ENCODE data around the gene GABRR1.

DNA sequence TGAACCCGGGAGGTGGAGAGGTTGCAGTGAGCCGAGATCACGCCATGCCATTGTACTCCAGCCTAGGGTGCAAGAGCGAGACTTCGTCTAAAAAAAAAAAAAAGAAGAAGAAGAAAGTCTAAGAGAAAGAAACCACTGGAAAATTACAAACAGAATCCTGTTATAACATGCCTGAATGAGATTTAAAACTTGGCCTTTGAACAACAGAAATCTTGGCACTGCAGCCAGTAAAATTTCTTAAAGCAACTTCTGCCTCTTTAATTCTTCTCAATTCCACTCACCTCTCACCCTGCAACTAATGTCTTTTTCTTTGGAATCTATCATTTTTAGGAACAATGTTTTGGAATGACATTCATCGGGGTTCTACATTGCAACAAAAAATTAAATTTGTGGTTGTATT lies 45.0 kb downstream of the GABRR1 start:
- TF ChIP-seq, protein P1, sequence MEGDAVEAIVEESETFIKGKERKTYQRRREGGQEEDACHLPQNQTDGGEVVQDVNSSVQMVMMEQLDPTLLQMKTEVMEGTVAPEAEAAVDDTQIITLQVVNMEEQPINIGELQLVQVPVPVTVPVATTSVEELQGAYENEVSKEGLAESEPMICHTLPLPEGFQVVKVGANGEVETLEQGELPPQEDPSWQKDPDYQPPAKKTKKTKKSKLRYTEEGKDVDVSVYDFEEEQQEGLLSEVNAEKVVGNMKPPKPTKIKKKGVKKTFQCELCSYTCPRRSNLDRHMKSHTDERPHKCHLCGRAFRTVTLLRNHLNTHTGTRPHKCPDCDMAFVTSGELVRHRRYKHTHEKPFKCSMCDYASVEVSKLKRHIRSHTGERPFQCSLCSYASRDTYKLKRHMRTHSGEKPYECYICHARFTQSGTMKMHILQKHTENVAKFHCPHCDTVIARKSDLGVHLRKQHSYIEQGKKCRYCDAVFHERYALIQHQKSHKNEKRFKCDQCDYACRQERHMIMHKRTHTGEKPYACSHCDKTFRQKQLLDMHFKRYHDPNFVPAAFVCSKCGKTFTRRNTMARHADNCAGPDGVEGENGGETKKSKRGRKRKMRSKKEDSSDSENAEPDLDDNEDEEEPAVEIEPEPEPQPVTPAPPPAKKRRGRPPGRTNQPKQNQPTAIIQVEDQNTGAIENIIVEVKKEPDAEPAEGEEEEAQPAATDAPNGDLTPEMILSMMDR (IDR thresholded peaks at IDR 0.05): no peak
- no peak for TF ChIP-seq POLR2A (IDR thresholded peaks at IDR 0.05)
